ENCODE measurements around the gene ANXA8L1.
"Not testable (repeated sequence)": the region's sequence is repeated elsewhere in the genome, so short reads cannot be mapped to it uniquely, and the experiment has no call there.

Gene ANXA8L1

GRCh38 chr10:46375406-46375805 is at the start of gene ANXA8L1:
Gene ANXA8L1 (plus strand): TSS chr10:46375776. CDS start chr10:46375852, 76 bp downstream.
- not testable (repeated sequence) for H3K36me3 ChIP-seq (replicated peaks; ENCODE audit: insufficient read depth, low read length); H3K9ac ChIP-seq (ENCODE audit: low read length); H3K27me3 ChIP-seq (replicated peaks; ENCODE audit: insufficient read depth, low read length); H3K4me1 ChIP-seq (ENCODE audit: low read length); H2AFZ ChIP-seq (ENCODE audit: low read length); DNase-seq; H3K9me2 ChIP-seq (replicated peaks; ENCODE audit: insufficient read depth, low read length); H3K4me2 ChIP-seq (ENCODE audit: low read depth, low read length); H3F3A ChIP-seq (ENCODE audit: insufficient read depth, low read length); H4K20me1 ChIP-seq (ENCODE audit: insufficient read depth, low read length); H3K9me3 ChIP-seq (replicated peaks; ENCODE audit: insufficient read depth, low read length); H3K4me3 ChIP-seq (ENCODE audit: low read length); H3K27ac ChIP-seq (ENCODE audit: low read length); H3K79me2 ChIP-seq (ENCODE audit: low read length)

GRCh38 chr10:46326066-46326465 is 49.5 kb upstream of the ANXA8L1 start:
- Histone ChIP-seq H3K36me3 (replicated peaks; ENCODE audit: insufficient read depth, low read length) (no peaks in the 10 kb centered on the region), H3K9me3 (replicated peaks; ENCODE audit: insufficient read depth, low read length) (no peaks in the 10 kb centered on the region), H3K27me3 (replicated peaks; ENCODE audit: insufficient read depth, low read length) (no peaks in the 10 kb centered on the region), H3K4me1 (ENCODE audit: low read length) (no peaks in the 10 kb centered on the region), H4K20me1 (ENCODE audit: insufficient read depth, low read length) (no peaks in the 10 kb centered on the region), H2AFZ (ENCODE audit: low read length) (no peak overlapping the region), H3K4me2 (ENCODE audit: low read depth, low read length) (no peak overlapping the region), H3K9me2 (replicated peaks; ENCODE audit: insufficient read depth, low read length) (no peaks in the 10 kb centered on the region), H3K79me2 (ENCODE audit: low read length) (no peaks in the 10 kb centered on the region), H3K27ac (ENCODE audit: low read length) (no peak overlapping the region), H3F3A (ENCODE audit: insufficient read depth, low read length) (no peaks in the 10 kb centered on the region), H3K4me3 (ENCODE audit: low read length) (no peak overlapping the region), H3K9ac (ENCODE audit: low read length) (no peak overlapping the region)
- no peak for TF ChIP-seq EZH2phosphoT487 (IDR thresholded peaks at IDR 0.05; ENCODE audit: low read length)
- no peak for TF ChIP-seq EZH2 (optimal IDR thresholded peaks at IDR 0.05; ENCODE audit: low read depth, low read length)
- no peak for TF ChIP-seq CTCF (IDR thresholded peaks at IDR 0.05; ENCODE audit: low read length)
- DNase-seq: no peak

- H3K27ac ChIP-seq (ENCODE audit: low read length): no peak overlapping the region
- H3K4me2 ChIP-seq (ENCODE audit: low read depth, low read length): no peak overlapping the region
- no peak overlapping the region for H3K9ac ChIP-seq (ENCODE audit: low read length)
- H4K20me1 ChIP-seq (ENCODE audit: insufficient read depth, low read length): no peaks in the 10 kb centered on the region
- H3K4me3 ChIP-seq (ENCODE audit: low read length): no peak overlapping the region
- no peaks in the 10 kb centered on the region for H3F3A ChIP-seq (ENCODE audit: insufficient read depth, low read length)
- H3K79me2 ChIP-seq (ENCODE audit: low read length): no peaks in the 10 kb centered on the region
- DNase-seq: no peak
- no peaks in the 10 kb centered on the region for H3K36me3 ChIP-seq (replicated peaks; ENCODE audit: insufficient read depth, low read length)
- TF ChIP-seq EZH2phosphoT487 (IDR thresholded peaks at IDR 0.05; ENCODE audit: low read length): no peak
- no peak for TF ChIP-seq EZH2 (optimal IDR thresholded peaks at IDR 0.05; ENCODE audit: low read depth, low read length)
- TF ChIP-seq CTCF (IDR thresholded peaks at IDR 0.05; ENCODE audit: low read length): no peak
- H3K9me3 ChIP-seq (replicated peaks; ENCODE audit: insufficient read depth, low read length): no peaks in the 10 kb centered on the region
- H3K4me1 ChIP-seq (ENCODE audit: low read length): no peaks in the 10 kb centered on the region
- no peaks in the 10 kb centered on the region for H3K9me2 ChIP-seq (replicated peaks; ENCODE audit: insufficient read depth, low read length)
- no peaks in the 10 kb centered on the region for H3K27me3 ChIP-seq (replicated peaks; ENCODE audit: insufficient read depth, low read length)
- H2AFZ ChIP-seq (ENCODE audit: low read length): no peak overlapping the region
Measured at GRCh38 chr10:46326971-46327370, 48.6 kb upstream of the ANXA8L1 start.

- H3K4me2 ChIP-seq (ENCODE audit: low read depth, low read length): no peak overlapping the region
- no peaks in the 10 kb centered on the region for H3K9me2 ChIP-seq (replicated peaks; ENCODE audit: insufficient read depth, low read length)
- H3K4me1 ChIP-seq (ENCODE audit: low read length): no peaks in the 10 kb centered on the region
- H3K36me3 ChIP-seq (replicated peaks; ENCODE audit: insufficient read depth, low read length): no peaks in the 10 kb centered on the region
- H3K79me2 ChIP-seq (ENCODE audit: low read length): no peaks in the 10 kb centered on the region
- H2AFZ ChIP-seq (ENCODE audit: low read length): no peak overlapping the region
- H3K27ac ChIP-seq (ENCODE audit: low read length): no peak overlapping the region
- no peaks in the 10 kb centered on the region for H4K20me1 ChIP-seq (ENCODE audit: insufficient read depth, low read length)
- no peaks in the 10 kb centered on the region for H3K9me3 ChIP-seq (replicated peaks; ENCODE audit: insufficient read depth, low read length)
- DNase-seq: no peak
- no peak overlapping the region for H3K9ac ChIP-seq (ENCODE audit: low read length)
- no peaks in the 10 kb centered on the region for H3F3A ChIP-seq (ENCODE audit: insufficient read depth, low read length)
- no peaks in the 10 kb centered on the region for H3K27me3 ChIP-seq (replicated peaks; ENCODE audit: insufficient read depth, low read length)
- no peak overlapping the region for H3K4me3 ChIP-seq (ENCODE audit: low read length)
- TF ChIP-seq EZH2 (optimal IDR thresholded peaks at IDR 0.05; ENCODE audit: low read depth, low read length): no peak
- no peak for TF ChIP-seq EZH2phosphoT487 (IDR thresholded peaks at IDR 0.05; ENCODE audit: low read length)
- no peak for TF ChIP-seq CTCF (IDR thresholded peaks at IDR 0.05; ENCODE audit: low read length)
Measured at GRCh38 chr10:46327685-46328084, 47.9 kb upstream of the ANXA8L1 start.

All from MM.1S (cell line).